SK-N-MC (cell line): ENCODE results near the gene CDRT4.

Source experiments
- DNase-seq: peaks from one replicate; pipeline ENCODE4 v3.0.0-alpha.2; 2011; ENCODE audit warnings: low read depth, low spot score
- H3K27ac ChIP-seq: fragments of 200-600 bp; sonication (generic); 2 replicates; pipeline ENCODE4 v1.5.1; 2016; ENCODE audit warnings: mixed run types
- H3K36me3 ChIP-seq: fragments of 200-600 bp; sonication (generic); 2 replicates; pipeline ENCODE4 v1.6.1; 2017; ENCODE audit warnings: antibody characterized with exemption, low read length, mixed read lengths; ENCODE audit not compliant: insufficient read depth
- H3K4me3 ChIP-seq: fragments of 200-600 bp; sonication (generic); 2 replicates; pipeline ENCODE4 v1.5.1; 2016
- H3K9ac ChIP-seq: fragments of 200-600 bp; sonication (generic); 2 replicates; pipeline ENCODE4 v1.8.0; 2017; ENCODE audit warnings: mixed run types, mixed read lengths; ENCODE audit not compliant: insufficient read length
- H3K9me3 ChIP-seq: fragments of 200-600 bp; sonication (generic); 2 replicates; pipeline ENCODE4 v1.6.1; 2017; ENCODE audit warnings: low read depth, mild to moderate bottlenecking, antibody characterized with exemption, low read length, moderate library complexity, mixed read lengths
- EZH2 ChIP-seq: fragments of 200-600 bp; sonication (generic); IDR thresholded peaks from one replicate; pipeline ENCODE4 v1.6.1; 2017; ENCODE audit warnings: antibody characterized with exemption
- FOXP2 ChIP-seq: optimal IDR thresholded peaks from 2 replicates; pipeline ENCODE3; 2011; ENCODE audit warnings: mild to moderate bottlenecking, moderate library complexity; ENCODE audit not compliant: insufficient read depth; ENCODE audit errors: extremely low read length, control extremely low read depth
- POLR2AphosphoS5 ChIP-seq: IDR thresholded peaks from 2 replicates; pipeline ENCODE4 v1.6.1; 2012; ENCODE audit warnings: mild to moderate bottlenecking, low read depth, low read length, borderline replicate concordance

Gene CDRT4

GRCh38 chr17:15404106-15405057 is 63.0 kb downstream of the CDRT4 start:
- Histone ChIP-seq H3K4me3 (no peak overlapping the region), H3K9ac (no peak overlapping the region), H3K36me3 (no peaks in the 10 kb centered on the region), H3K9me3 (no peaks in the 10 kb centered on the region), H3K27ac (no peak overlapping the region)
- TF ChIP-seq POLR2AphosphoS5: no peak
- no peak for TF ChIP-seq EZH2
- DNase-seq: no peak

GRCh38 chr17:15403276-15403939 is 64.0 kb downstream of the CDRT4 start:
- TF ChIP-seq POLR2AphosphoS5 (no peak), EZH2 (no peak), FOXP2 (no peak)
- no peak overlapping the region for H3K9ac ChIP-seq
- DNase-seq: no peak
- no peak overlapping the region for H3K4me3 ChIP-seq
- H3K27ac ChIP-seq: no peak overlapping the region
- no peaks in the 10 kb centered on the region for H3K9me3 ChIP-seq
- H3K36me3 ChIP-seq: no peaks in the 10 kb centered on the region

DNA sequence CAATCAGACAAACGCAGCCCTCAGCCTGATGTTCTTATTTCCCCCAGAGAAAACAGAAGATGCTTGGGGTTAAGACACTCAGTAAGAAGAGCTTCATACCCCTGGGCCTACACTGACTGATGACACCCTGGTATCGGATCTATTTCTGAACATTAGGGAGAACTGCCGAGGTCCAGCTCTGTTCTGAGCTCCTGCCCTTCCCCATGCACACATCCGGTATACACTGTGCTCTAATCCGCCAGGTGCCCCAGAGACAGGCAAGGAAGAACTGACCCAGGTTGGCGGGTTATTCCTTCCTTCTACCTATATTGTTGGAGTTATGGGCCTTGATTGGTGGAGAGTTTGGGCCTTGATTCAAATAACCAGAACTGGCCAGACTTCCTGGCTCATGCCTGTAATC is 68.0 kb downstream of the CDRT4 start:
- Histone ChIP-seq H3K4me3 (no peak overlapping the region), H3K36me3 (no peaks in the 10 kb centered on the region), H3K27ac (no peak overlapping the region), H3K9ac (no peak overlapping the region), H3K9me3 (no peaks in the 10 kb centered on the region)
- DNase-seq: no peak
- TF ChIP-seq FOXP2: no peak
- no peak for TF ChIP-seq EZH2
- TF ChIP-seq POLR2AphosphoS5: no peak

GRCh38 chr17:15398736-15399331 is 68.6 kb downstream of the CDRT4 start:
- Histone ChIP-seq H3K27ac (no peak overlapping the region), H3K36me3 (no peaks in the 10 kb centered on the region), H3K9ac (no peak overlapping the region), H3K4me3 (no peak overlapping the region), H3K9me3 (no peaks in the 10 kb centered on the region)
- TF ChIP-seq FOXP2 (no peak), EZH2 (no peak), POLR2AphosphoS5 (no peak)
- no peak for DNase-seq

- Histone ChIP-seq H3K4me3 (no peak overlapping the region), H3K27ac (no peak overlapping the region), H3K9ac (no peak overlapping the region), H3K36me3 (no peaks in the 10 kb centered on the region), H3K9me3 (no peaks in the 10 kb centered on the region)
- no peak for DNase-seq
- TF ChIP-seq EZH2 (no peak), FOXP2 (no peak), POLR2AphosphoS5 (no peak)
Measured at GRCh38 chr17:15398291-15398690, 69.1 kb downstream of the CDRT4 start.

DNA sequence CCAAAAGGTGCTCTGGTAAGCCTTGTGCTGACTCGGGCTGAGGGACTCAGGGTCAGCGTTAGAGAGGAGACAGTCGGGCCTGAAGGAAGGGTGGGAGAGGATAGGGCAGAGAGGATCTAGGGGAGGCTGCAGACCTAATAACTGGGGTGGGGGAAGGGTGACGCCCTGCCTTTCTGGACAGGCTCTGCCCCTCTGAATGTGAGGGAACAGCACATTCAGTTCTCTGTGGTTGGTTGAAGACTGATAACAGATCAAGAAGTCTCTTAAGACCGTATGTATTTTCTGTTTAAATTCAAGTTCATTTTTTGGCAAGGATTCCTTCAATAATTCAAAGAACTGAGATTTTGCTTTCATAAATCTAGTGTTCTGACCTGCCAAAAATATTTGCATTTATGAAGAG is 69.8 kb downstream of the CDRT4 start:
- Histone ChIP-seq H3K27ac (no peak overlapping the region), H3K9ac (no peak overlapping the region), H3K4me3 (no peak overlapping the region), H3K9me3 (no peaks in the 10 kb centered on the region), H3K36me3 (no peaks in the 10 kb centered on the region)
- no peak for TF ChIP-seq EZH2
- TF ChIP-seq FOXP2: no peak
- TF ChIP-seq POLR2AphosphoS5: no peak
- DNase-seq: no peak

GRCh38 chr17:15395091-15395490 is 72.3 kb downstream of the CDRT4 start:
- no peak overlapping the region for H3K9ac ChIP-seq
- no peak for TF ChIP-seq EZH2
- no peak for TF ChIP-seq FOXP2
- no peak for TF ChIP-seq POLR2AphosphoS5
- H3K9me3 ChIP-seq: no peaks in the 10 kb centered on the region
- H3K27ac ChIP-seq: no peak overlapping the region
- no peak overlapping the region for H3K4me3 ChIP-seq
- no peak for DNase-seq
- no peaks in the 10 kb centered on the region for H3K36me3 ChIP-seq

- no peak overlapping the region for H3K9ac ChIP-seq
- H3K9me3 ChIP-seq: no peaks in the 10 kb centered on the region
- no peak for DNase-seq
- no peak overlapping the region for H3K4me3 ChIP-seq
- TF ChIP-seq POLR2AphosphoS5 (no peak), EZH2 (no peak), FOXP2 (no peak)
- no peaks in the 10 kb centered on the region for H3K36me3 ChIP-seq
- no peak overlapping the region for H3K27ac ChIP-seq
Measured at GRCh38 chr17:15393414-15393813, 74.0 kb downstream of the CDRT4 start.
